NCI-H774 (cell line): Measurements from ENCODE around the gene COL4A5.

Source experiments
- DNase-seq: peaks from one replicate; lab custom pipeline; 2025; lab: John Stamatoyannopoulos, UW

COL4A5 gene

GRCh38 chrX:108641589-108642272, 202.1 kb downstream of the COL4A5 start:
- no peak for DNase-seq

GRCh38 chrX:108642273-108642628, 202.6 kb downstream of the COL4A5 start:
- no peak for DNase-seq

GRCh38 chrX:108664701-108665100, 225.1 kb downstream of the COL4A5 start:
- DNase-seq = no peak

GRCh38 chrX:108666101-108666500, 226.5 kb downstream of the COL4A5 start:
- DNase-seq = no peak

GRCh38 chrX:108671526-108671925, 231.9 kb downstream of the COL4A5 start:
- no peak for DNase-seq

GRCh38 chrX:108696690-108697089, 257.1 kb downstream of the COL4A5 start:
- no peak for DNase-seq

GRCh38 chrX:108699368-108699767, 259.7 kb downstream of the COL4A5 start:
- peak; percentile 1 for DNase-seq

GRCh38 chrX:108701633-108702032, 262.0 kb downstream of the COL4A5 start:
- DNase-seq = no peak

GRCh38 chrX:108702530-108702929, 262.9 kb downstream of the COL4A5 start:
- no peak for DNase-seq

GRCh38 chrX:108704839-108705238, 265.2 kb downstream of the COL4A5 start:
- DNase-seq = no peak

GRCh38 chrX:108712886-108713285, 273.2 kb downstream of the COL4A5 start:
- no peak for DNase-seq

- DNase-seq = no peak
Observed at GRCh38 chrX:108722561-108722960, 282.9 kb downstream of the COL4A5 start.

- DNase-seq = no peak
Observed at GRCh38 chrX:108726748-108727147, 287.1 kb downstream of the COL4A5 start.

- no peak for DNase-seq
Observed at GRCh38 chrX:108731153-108731552, 291.5 kb downstream of the COL4A5 start.

GRCh38 chrX:108732630-108733321, 293.1 kb downstream of the COL4A5 start:
- DNase-seq = no peak

- DNase-seq = no peak
Observed at GRCh38 chrX:108734426-108734825, 294.8 kb downstream of the COL4A5 start.

- no peak for DNase-seq
Observed at GRCh38 chrX:108735091-108735678, 295.5 kb downstream of the COL4A5 start.

GRCh38 chrX:108735679-108736508, 296.3 kb downstream of the COL4A5 start:
- no peak for DNase-seq

- DNase-seq = peak; percentile 39
Observed at GRCh38 chrX:108736509-108737479, 297.2 kb downstream of the COL4A5 start, which contains the start of gene IRS4. TSS of gene IRS4 (minus strand) at chrX:108736563.

GRCh38 chrX:108737754-108738153, 298.1 kb downstream of the COL4A5 start:
- DNase-seq = no peak

GRCh38 chrX:108740299-108740774, 300.7 kb downstream of the COL4A5 start:
- DNase-seq = no peak
